Measurements from ENCODE around the gene IDE. TPM values are rescaled to one million over a fixed set of nuclear protein-coding genes. Genes with fewer than 3 reads are reported as not detected.
"Not testable (repeated sequence)": the region's sequence is repeated elsewhere in the genome, so short reads cannot be mapped to it uniquely, and the experiment has no call there.

IDE gene
- total and polyA plus RNA-seq, 7 donors, result 9.2 to 69.3 (median 48.8) TPM

GRCh38 chr10:92436611-92437010, 137.3 kb downstream of the IDE start:
- 80 to 87% (median 87%) methylated on average over 5 of the region's 5 CpGs for WGBS, 3 donors
- H3K27ac ChIP-seq, result no peak overlapping the region
- H3K36me3 ChIP-seq (ENCODE audit: insufficient read depth in 1 of 2, low read depth in 1 of 2), result no peaks in the 10 kb centered on the region
- H3K9me3 ChIP-seq, result no peaks in the 10 kb centered on the region
- intact Hi-C loops (cut with DNase I), result no loop called here
- ATAC-seq (no peak), DNase-seq (no peak)
- H3K4me3 ChIP-seq, result no peak overlapping the region
- H3K27me3 ChIP-seq (ENCODE audit: insufficient read depth in 3 of 3, low read length in 2 of 3), result no peaks in the 10 kb centered on the region
- no peaks in the 10 kb centered on the region for H3K4me1 ChIP-seq
- no peak for TF ChIP-seq CTCF (IDR thresholded peaks at IDR 0.05)

- intact Hi-C loops (cut with DNase I); DNase-seq; H3K4me3 ChIP-seq; H3K9me3 ChIP-seq; H3K27me3 ChIP-seq (ENCODE audit: insufficient read depth in 3 of 3, low read length in 2 of 3); H3K36me3 ChIP-seq (ENCODE audit: insufficient read depth in 1 of 2, low read depth in 1 of 2); H3K4me1 ChIP-seq; H3K27ac ChIP-seq; ATAC-seq: not testable (repeated sequence)
- WGBS, 3 donors, result 86 to 89% (median 87%) methylated on average over 5 of the region's 5 CpGs
These were observed 137.8 kb downstream of the IDE start for GRCh38 chr10:92436065-92436464.

GRCh38 chr10:92434385-92434784, 139.5 kb downstream of the IDE start:
- no peak for DNase-seq
- WGBS, 3 donors, result 86 to 96% (median 88%) methylated on average over 4 of the region's 4 CpGs
- Histone ChIP-seq H3K4me3 (no peak overlapping the region), H3K36me3 (ENCODE audit: insufficient read depth in 1 of 2, low read depth in 1 of 2) (no peaks in the 10 kb centered on the region), H3K4me1 (peaks cover 11% of the 10 kb centered on the region), H3K9me3 (no peaks in the 10 kb centered on the region), H3K27me3 (ENCODE audit: insufficient read depth in 3 of 3, low read length in 2 of 3) (no peaks in the 10 kb centered on the region), H3K27ac (no peak overlapping the region)
- intact Hi-C loops (cut with DNase I), result loop anchor here (2.0 to 5.0 kb wide), 2 partner anchors 347 to 348 kb away; no protein-coding TSS in a partner anchor
- ATAC-seq, result no peak
- TF ChIP-seq CTCF (IDR thresholded peaks at IDR 0.05), result no peak

- no peak for ATAC-seq
- Histone ChIP-seq H3K9me3 (no peaks in the 10 kb centered on the region), H3K36me3 (ENCODE audit: insufficient read depth in 1 of 2, low read depth in 1 of 2) (no peaks in the 10 kb centered on the region), H3K4me3 (no peak overlapping the region), H3K4me1 (peaks cover 11% of the 10 kb centered on the region), H3K27ac (no peak overlapping the region), H3K27me3 (ENCODE audit: insufficient read depth in 3 of 3, low read length in 2 of 3) (no peaks in the 10 kb centered on the region)
- WGBS, 3 donors, result 15 to 25% (median 22%) methylated on average over 4 of the region's 4 CpGs
- intact Hi-C loops (cut with DNase I), result loop anchor here in 1 of 2 donors (5.0 kb wide), 1 partner anchor 345 kb away; no protein-coding TSS in a partner anchor
- no peak for DNase-seq
- TF ChIP-seq CTCF (IDR thresholded peaks at IDR 0.05), result no peak
These were observed 141.3 kb downstream of the IDE start for GRCh38 chr10:92432596-92432995.

GRCh38 chr10:92430103-92430502, 143.8 kb downstream of the IDE start:
- DNase-seq, result no peak
- intact Hi-C loops (cut with DNase I), result loop anchor here in 1 of 2 donors (5.0 kb wide), 1 partner anchor 343 kb away; no protein-coding TSS in a partner anchor
- no peaks in the 10 kb centered on the region for H3K9me3 ChIP-seq
- H3K27ac ChIP-seq, result no peak overlapping the region
- WGBS, 3 donors, result 79 to 85% (median 80%) methylated on average over 6 of the region's 6 CpGs
- H3K36me3 ChIP-seq (ENCODE audit: insufficient read depth in 1 of 2, low read depth in 1 of 2), result no peaks in the 10 kb centered on the region
- TF ChIP-seq CTCF (IDR thresholded peaks at IDR 0.05), result no peak
- H3K4me1 ChIP-seq, result peaks cover 11% of the 10 kb centered on the region
- ATAC-seq, result no peak
- no peak overlapping the region for H3K4me3 ChIP-seq
- no peaks in the 10 kb centered on the region for H3K27me3 ChIP-seq (ENCODE audit: insufficient read depth in 3 of 3, low read length in 2 of 3)
